ENCODE measurements around the gene DMD.

DNA sequence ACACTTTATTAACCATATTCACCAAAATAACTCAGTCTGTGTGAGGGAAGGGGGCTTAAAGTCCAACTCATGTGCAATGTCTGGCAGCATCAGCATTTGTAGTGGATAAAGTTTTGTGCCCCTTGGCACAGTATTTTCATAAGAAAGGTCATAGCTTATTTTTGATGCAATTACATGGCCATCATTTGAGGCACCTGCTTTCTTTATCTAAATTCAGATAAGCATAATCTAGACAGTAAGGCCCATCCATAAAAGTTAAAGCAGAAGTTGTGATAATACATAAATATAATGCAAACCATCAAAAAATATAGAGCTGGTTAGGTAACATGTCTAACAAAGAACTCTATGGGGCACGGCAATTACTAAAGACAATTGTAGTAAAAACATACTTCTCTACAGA is 763.7 kb downstream of the DMD start:
- TF ChIP-seq, protein P1, sequence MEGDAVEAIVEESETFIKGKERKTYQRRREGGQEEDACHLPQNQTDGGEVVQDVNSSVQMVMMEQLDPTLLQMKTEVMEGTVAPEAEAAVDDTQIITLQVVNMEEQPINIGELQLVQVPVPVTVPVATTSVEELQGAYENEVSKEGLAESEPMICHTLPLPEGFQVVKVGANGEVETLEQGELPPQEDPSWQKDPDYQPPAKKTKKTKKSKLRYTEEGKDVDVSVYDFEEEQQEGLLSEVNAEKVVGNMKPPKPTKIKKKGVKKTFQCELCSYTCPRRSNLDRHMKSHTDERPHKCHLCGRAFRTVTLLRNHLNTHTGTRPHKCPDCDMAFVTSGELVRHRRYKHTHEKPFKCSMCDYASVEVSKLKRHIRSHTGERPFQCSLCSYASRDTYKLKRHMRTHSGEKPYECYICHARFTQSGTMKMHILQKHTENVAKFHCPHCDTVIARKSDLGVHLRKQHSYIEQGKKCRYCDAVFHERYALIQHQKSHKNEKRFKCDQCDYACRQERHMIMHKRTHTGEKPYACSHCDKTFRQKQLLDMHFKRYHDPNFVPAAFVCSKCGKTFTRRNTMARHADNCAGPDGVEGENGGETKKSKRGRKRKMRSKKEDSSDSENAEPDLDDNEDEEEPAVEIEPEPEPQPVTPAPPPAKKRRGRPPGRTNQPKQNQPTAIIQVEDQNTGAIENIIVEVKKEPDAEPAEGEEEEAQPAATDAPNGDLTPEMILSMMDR (IDR thresholded peaks at IDR 0.05), result no peak
- TF ChIP-seq POLR2A (IDR thresholded peaks at IDR 0.05), result no peak
